Forelimb muscle (tissue), 1 donor: Measurements from ENCODE around the gene TTC14. TPM values are rescaled to one million over a fixed set of nuclear protein-coding genes. Genes with fewer than 3 reads are reported as not detected.
A peak's percentile ranks its signal among the peaks of the same experiment; 100 is the strongest.
"Not testable (repeated sequence)": the region's sequence is repeated elsewhere in the genome, so short reads cannot be mapped to it uniquely, and the experiment has no call there.

Source experiments
- DNase-seq: peaks from one replicate; pipeline ENCODE4 v3.0.0-alpha.2; 2013; ENCODE audit warnings: low read depth
- polyA plus RNA-seq: library from polyadenylated mRNA; unstranded; fragments of 120-200 nt; gene quantifications from one replicate; pipeline ENCODE4 v1.2.1, GENCODE V29; 2013; ENCODE audit not compliant: insufficient read length

Gene TTC14
- polyA plus RNA-seq: 39.2 TPM

GRCh38 chr3:180601688-180602666, at the start of gene TTC14:
TSS of gene TTC14 (plus strand) at chr3:180602163. CDS start at chr3:180602262, 99 bp downstream.
- peak; percentile 89 for DNase-seq

- no peak for DNase-seq
Measured at GRCh38 chr3:180563406-180563805, 38.6 kb upstream of the TTC14 start.

- no peak for DNase-seq
Measured at GRCh38 chr3:180564676-180565075, 37.3 kb upstream of the TTC14 start.

- DNase-seq: no peak
Measured at GRCh38 chr3:180570238-180570637, 31.7 kb upstream of the TTC14 start.

GRCh38 chr3:180571831-180572598, 29.9 kb upstream of the TTC14 start:
- DNase-seq: no peak

- no peak for DNase-seq
Measured at GRCh38 chr3:180575571-180575970, 26.4 kb upstream of the TTC14 start.

- DNase-seq: no peak
Measured at GRCh38 chr3:180580934-180581333, 21.0 kb upstream of the TTC14 start.

GRCh38 chr3:180590396-180590795, 11.6 kb upstream of the TTC14 start:
- no peak for DNase-seq

- DNase-seq: not testable (repeated sequence)
Measured at GRCh38 chr3:180593631-180594030, 8.3 kb upstream of the TTC14 start.

GRCh38 chr3:180594631-180595558, 7.1 kb upstream of the TTC14 start:
- DNase-seq: no peak

- no peak for DNase-seq
Measured at GRCh38 chr3:180595559-180595935, 6.4 kb upstream of the TTC14 start.

GRCh38 chr3:180600473-180600872, 1.5 kb upstream of the TTC14 start:
- no peak for DNase-seq

- DNase-seq: no peak
Measured at GRCh38 chr3:180611006-180611405, 9.0 kb downstream of the TTC14 start.

- no peak for DNase-seq
Measured at GRCh38 chr3:180612364-180612763, 10.4 kb downstream of the TTC14 start.

- no peak for DNase-seq
Measured at GRCh38 chr3:180615954-180616353, 14.0 kb downstream of the TTC14 start.

- no peak for DNase-seq
Measured at GRCh38 chr3:180617049-180617448, 15.1 kb downstream of the TTC14 start.

GRCh38 chr3:180618563-180618962, 16.6 kb downstream of the TTC14 start:
- DNase-seq: not testable (repeated sequence)

- no peak for DNase-seq
Measured at GRCh38 chr3:180619723-180620122, 17.8 kb downstream of the TTC14 start.

GRCh38 chr3:180624714-180625113, 22.8 kb downstream of the TTC14 start:
- DNase-seq: no peak

- DNase-seq: no peak
Measured at GRCh38 chr3:180626844-180627243, 24.9 kb downstream of the TTC14 start.

GRCh38 chr3:180630371-180630770, 28.4 kb downstream of the TTC14 start:
- no peak for DNase-seq
